Endometrium (tissue), 2 donors: ENCODE data around the gene KDM6A.
"Not testable (repeated sequence)": the region's sequence is repeated elsewhere in the genome, so short reads cannot be mapped to it uniquely, and the experiment has no call there.

ENCODE experiments used
- FAIRE-seq: peaks from 2 replicates; lab custom pipeline; 2012; peaks lifted over from hg19 to GRCh38; lab: Jason Lieb, UNC
- donor health status: control.
- donor health status: control.

The KDM6A gene

GRCh38 chrX:44872821-44873414, at the start of gene KDM6A:
Gene KDM6A, plus strand, starts transcription at chrX:44873188. Its CDS starts 364 bp downstream, at chrX:44873552.
- peak; percentile 88 for FAIRE-seq

- FAIRE-seq: not testable (repeated sequence)
These were observed 49.8 kb upstream of the KDM6A start for GRCh38 chrX:44823193-44823592.

- FAIRE-seq: no peak
These were observed 44.9 kb upstream of the KDM6A start for GRCh38 chrX:44828008-44828605.

- no peak for FAIRE-seq
These were observed 43.2 kb upstream of the KDM6A start for GRCh38 chrX:44829832-44830231.

GRCh38 chrX:44842550-44843317, 30.3 kb upstream of the KDM6A start:
- FAIRE-seq: no peak

GRCh38 chrX:44843318-44843702, 29.7 kb upstream of the KDM6A start:
- FAIRE-seq: no peak

- FAIRE-seq: no peak
These were observed 29.2 kb upstream of the KDM6A start, which contains the start of gene DUSP21 for GRCh38 chrX:44843753-44844152. Gene DUSP21, plus strand, starts transcription at chrX:44844021. Its CDS starts 112 bp downstream, at chrX:44844133.

- FAIRE-seq: no peak
These were observed 28.8 kb upstream of the KDM6A start for GRCh38 chrX:44844204-44844603.

- FAIRE-seq: not testable (repeated sequence)
These were observed 22.1 kb upstream of the KDM6A start for GRCh38 chrX:44850891-44851290.

GRCh38 chrX:44871114-44871645, 1.8 kb upstream of the KDM6A start:
- no peak for FAIRE-seq

GRCh38 chrX:44871931-44872820, 812 bp upstream of the KDM6A start:
- no peak for FAIRE-seq

- no peak for FAIRE-seq
These were observed 658 bp downstream of the KDM6A start for GRCh38 chrX:44873415-44874276.

GRCh38 chrX:44874420-44875184, 1.6 kb downstream of the KDM6A start:
- FAIRE-seq: no peak

- FAIRE-seq: no peak
These were observed 2.1 kb downstream of the KDM6A start for GRCh38 chrX:44875185-44875489.

GRCh38 chrX:44876086-44876485, 3.1 kb downstream of the KDM6A start:
- FAIRE-seq: no peak

- no peak for FAIRE-seq
These were observed 3.8 kb downstream of the KDM6A start for GRCh38 chrX:44876767-44877166.

- no peak for FAIRE-seq
These were observed 5.8 kb downstream of the KDM6A start for GRCh38 chrX:44878780-44879179.

GRCh38 chrX:44881549-44881948, 8.6 kb downstream of the KDM6A start:
- FAIRE-seq: no peak

GRCh38 chrX:44882635-44883034, 9.6 kb downstream of the KDM6A start:
- no peak for FAIRE-seq

GRCh38 chrX:44884944-44885343, 12.0 kb downstream of the KDM6A start:
- no peak for FAIRE-seq
